Measurements from ENCODE around the gene NAXE. TPM values are rescaled to one million over a fixed set of nuclear protein-coding genes. Genes with fewer than 3 reads are reported as not detected.

NAXE gene
- total RNA-seq, 2 donors from 2014 or later, result 68.4 to 99.8 TPM

DNA sequence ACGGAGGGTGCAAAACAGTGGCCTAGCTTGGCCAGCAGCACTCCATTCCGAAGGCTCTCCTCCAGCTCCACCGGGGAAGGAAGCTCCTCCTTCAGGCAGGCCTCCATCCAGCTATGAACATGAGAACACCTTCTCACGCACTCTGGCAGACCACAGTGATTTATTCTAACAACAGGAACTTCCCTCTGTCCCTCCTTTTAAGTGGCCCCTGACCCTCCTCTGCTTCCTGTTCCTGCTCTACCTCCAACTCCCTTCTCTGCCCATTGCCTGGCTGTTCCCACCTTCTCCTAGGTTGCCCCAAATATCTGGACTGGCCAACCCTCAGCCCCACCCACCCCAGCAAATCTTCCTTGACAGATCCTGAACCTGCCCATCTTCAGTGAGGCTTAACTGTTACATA, 25.1 kb upstream of the NAXE start:
- intact Hi-C loops (cut with DNase I), result no loop called here
- no peaks in the 10 kb centered on the region for H3K9me3 ChIP-seq
- H3K27me3 ChIP-seq, result no peaks in the 10 kb centered on the region
- no peak for DNase-seq
- no peaks in the 10 kb centered on the region for H3K36me3 ChIP-seq
- no peak overlapping the region for H3K9ac ChIP-seq (ENCODE audit: low read depth in 2 of 2, low read length in 2 of 2)
- peaks cover 5% of the 10 kb centered on the region for H3K4me1 ChIP-seq
- TF ChIP-seq, protein P1, sequence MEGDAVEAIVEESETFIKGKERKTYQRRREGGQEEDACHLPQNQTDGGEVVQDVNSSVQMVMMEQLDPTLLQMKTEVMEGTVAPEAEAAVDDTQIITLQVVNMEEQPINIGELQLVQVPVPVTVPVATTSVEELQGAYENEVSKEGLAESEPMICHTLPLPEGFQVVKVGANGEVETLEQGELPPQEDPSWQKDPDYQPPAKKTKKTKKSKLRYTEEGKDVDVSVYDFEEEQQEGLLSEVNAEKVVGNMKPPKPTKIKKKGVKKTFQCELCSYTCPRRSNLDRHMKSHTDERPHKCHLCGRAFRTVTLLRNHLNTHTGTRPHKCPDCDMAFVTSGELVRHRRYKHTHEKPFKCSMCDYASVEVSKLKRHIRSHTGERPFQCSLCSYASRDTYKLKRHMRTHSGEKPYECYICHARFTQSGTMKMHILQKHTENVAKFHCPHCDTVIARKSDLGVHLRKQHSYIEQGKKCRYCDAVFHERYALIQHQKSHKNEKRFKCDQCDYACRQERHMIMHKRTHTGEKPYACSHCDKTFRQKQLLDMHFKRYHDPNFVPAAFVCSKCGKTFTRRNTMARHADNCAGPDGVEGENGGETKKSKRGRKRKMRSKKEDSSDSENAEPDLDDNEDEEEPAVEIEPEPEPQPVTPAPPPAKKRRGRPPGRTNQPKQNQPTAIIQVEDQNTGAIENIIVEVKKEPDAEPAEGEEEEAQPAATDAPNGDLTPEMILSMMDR (IDR thresholded peaks at IDR 0.05), result no peak
- no peak overlapping the region for H3K4me3 ChIP-seq
- H3K27ac ChIP-seq, result no peak overlapping the region

DNA sequence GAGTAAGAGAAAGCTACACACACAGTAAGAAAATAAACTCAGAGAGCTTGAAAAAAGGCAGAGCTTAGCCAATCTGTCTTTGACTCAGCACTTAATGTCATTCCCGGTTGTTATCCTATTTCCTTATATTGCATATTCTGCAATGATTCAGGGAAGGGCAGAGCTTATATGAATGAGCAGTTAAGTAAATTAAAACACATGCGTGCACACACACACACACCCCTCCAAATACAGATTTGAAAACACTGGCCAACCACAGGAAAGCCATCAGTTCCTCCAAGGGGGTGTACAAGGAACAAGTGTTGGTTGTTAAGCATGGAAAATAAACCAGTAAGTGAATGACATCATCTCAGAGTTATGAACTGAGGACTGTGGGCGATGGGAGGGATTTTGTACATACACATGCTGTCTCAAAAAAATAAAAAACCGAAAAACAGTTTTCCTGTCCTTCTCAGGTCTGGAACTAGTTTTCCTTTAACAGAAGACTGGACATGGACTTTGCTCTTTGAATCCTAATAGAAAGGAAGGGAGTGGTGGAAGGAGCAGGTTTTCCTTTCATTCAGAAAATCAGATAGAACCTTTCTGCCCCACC, 20.2 kb upstream of the NAXE start:
- Histone ChIP-seq H3K27me3 (no peaks in the 10 kb centered on the region), H3K9me3 (no peaks in the 10 kb centered on the region), H3K9ac (ENCODE audit: low read depth in 2 of 2, low read length in 2 of 2) (peak overlapping the region in 1 of 2 donors; percentile 68), H3K27ac (peak overlapping the region; percentile 66), H3K36me3 (no peaks in the 10 kb centered on the region), H3K4me1 (peaks cover 5% of the 10 kb centered on the region), H3K4me3 (no peak overlapping the region)
- peak; percentile 64 for DNase-seq
- TF ChIP-seq, protein P1 (IDR thresholded peaks at IDR 0.05), result no peak
- intact Hi-C loops (cut with DNase I), result loop anchor here (5.0 kb wide), 1 partner anchor 59 kb away; no protein-coding TSS in a partner anchor

DNA sequence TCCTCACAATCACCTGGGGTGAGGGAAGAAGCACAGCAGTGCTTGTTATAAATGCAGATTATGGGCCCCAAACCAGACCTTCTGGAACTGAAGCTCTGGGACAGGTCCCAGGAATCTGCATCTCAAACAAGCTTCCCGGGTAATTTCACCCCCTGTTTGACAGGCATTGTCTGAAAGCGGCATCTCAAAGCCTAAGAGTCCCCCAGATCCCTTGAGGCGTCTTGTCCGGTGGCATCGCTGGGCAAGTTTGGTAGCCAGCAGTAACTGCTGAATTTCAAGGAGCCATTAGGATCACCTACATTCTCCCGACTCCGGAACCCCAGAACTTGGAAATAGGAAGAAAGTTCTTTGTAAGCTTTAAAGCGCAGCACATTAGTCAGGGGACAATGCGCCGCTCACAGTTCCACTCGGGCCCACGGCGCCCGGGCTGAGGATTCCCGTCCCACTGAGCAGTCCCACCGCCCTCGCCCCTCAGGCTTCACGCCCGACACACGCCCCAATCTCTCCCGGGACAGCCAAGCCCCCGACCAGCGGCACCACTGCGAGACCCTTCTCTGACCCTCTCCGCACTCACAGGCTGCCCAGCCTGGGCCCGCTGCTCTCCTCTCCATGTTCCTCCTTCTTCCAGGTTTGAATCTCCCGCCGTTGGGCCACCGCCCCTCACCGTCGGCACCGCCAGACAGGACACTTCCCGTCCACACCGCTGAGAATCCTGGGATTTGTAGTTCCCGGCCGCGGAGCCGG, 19.5 kb upstream of the NAXE start, which contains the start of gene IQGAP3:
Gene IQGAP3 (minus strand): TSS at position 647 of the 744 bp plus-strand sequence. CDS start 36 bp downstream, at position 611.
- H3K9me3 ChIP-seq, result no peaks in the 10 kb centered on the region
- TF ChIP-seq, protein P1 (IDR thresholded peaks at IDR 0.05), result no peak
- H3K36me3 ChIP-seq, result no peaks in the 10 kb centered on the region
- peak within 1 kb of the TSS; percentile 54 for H3K4me3 ChIP-seq
- peak; percentile 94 for DNase-seq
- intact Hi-C loops (cut with DNase I), result loop anchor here (5.0 kb wide), 1 partner anchor 60 kb away; no protein-coding TSS in a partner anchor
- no peaks in the 10 kb centered on the region for H3K27me3 ChIP-seq
- H3K9ac ChIP-seq (ENCODE audit: low read depth in 2 of 2, low read length in 2 of 2), result peak within 1 kb of the TSS; percentile 4 to 68
- peaks cover 5% of the 10 kb centered on the region for H3K4me1 ChIP-seq
- peak within 1 kb of the TSS; percentile 66 for H3K27ac ChIP-seq

DNA sequence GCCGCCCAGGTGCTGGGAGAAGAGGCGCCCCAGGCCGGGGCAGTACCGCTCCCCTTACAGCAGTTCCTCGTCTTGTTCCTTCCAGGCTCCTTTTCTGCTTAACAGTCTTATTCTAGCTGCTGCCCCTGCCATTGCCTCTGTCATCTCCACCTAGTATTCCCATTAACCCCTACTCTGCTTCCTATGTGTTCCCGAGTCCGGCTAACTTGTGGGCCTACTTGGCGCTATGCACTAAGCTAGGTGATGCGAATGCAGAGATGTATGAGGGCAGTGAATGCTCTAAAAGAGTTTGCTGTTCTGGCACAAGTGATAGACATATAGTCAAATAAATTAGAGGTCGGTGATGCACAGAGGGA, 18.9 kb upstream of the NAXE start:
- Histone ChIP-seq H3K4me1 (peaks cover 5% of the 10 kb centered on the region), H3K36me3 (no peaks in the 10 kb centered on the region), H3K9me3 (no peaks in the 10 kb centered on the region), H3K27me3 (no peaks in the 10 kb centered on the region), H3K9ac (ENCODE audit: low read depth in 2 of 2, low read length in 2 of 2) (peak overlapping the region in 1 of 2 donors; percentile 68), H3K4me3 (peak overlapping the region; percentile 54), H3K27ac (no peak overlapping the region)
- no peak for DNase-seq
- TF ChIP-seq, protein P1 (IDR thresholded peaks at IDR 0.05), result no peak
- intact Hi-C loops (cut with DNase I), result loop anchor here (5.0 kb wide), 1 partner anchor 60 kb away; no protein-coding TSS in a partner anchor

DNA sequence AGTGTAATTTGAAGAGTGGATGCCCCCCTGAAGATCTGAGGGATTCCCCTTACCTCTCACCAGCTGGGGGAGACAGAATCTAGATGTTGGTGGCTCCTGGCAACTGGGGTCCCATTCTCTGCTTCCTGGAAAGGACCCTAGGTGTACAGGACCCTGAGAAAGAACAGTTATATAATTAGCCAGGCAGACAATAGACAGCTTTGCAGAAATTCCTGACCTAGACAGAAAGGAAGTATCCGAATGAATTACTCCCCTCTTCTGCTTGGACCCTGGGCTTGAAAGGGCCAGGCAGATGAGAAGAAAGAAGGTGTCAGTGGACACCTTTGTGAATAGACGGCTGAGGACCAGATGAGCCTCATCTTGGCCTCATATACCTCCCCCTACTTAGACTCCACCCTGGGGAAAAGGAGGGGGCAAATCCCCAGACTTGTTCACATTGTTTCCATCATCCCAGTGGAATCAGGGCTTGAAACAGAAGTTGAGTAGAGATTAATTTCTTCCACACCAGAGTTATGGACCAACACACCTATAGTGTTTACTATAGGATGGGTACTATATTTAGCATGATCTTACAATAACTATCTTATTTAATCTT, 17.4 kb upstream of the NAXE start:
- Histone ChIP-seq H3K9ac (ENCODE audit: low read depth in 2 of 2, low read length in 2 of 2) (no peak overlapping the region), H3K9me3 (no peaks in the 10 kb centered on the region), H3K36me3 (no peaks in the 10 kb centered on the region), H3K4me3 (no peak overlapping the region), H3K27me3 (no peaks in the 10 kb centered on the region), H3K4me1 (peaks cover 5% of the 10 kb centered on the region), H3K27ac (no peak overlapping the region)
- TF ChIP-seq, protein P1 (IDR thresholded peaks at IDR 0.05), result no peak
- no peak for DNase-seq
- intact Hi-C loops (cut with DNase I), result loop anchor here (5.0 kb wide), 1 partner anchor 62 kb away; no protein-coding TSS in a partner anchor

Data from colonic mucosa (tissue), 4 donors.